ENCODE measurements around the gene GREM2. TPM values are rescaled to one million over a fixed set of nuclear protein-coding genes. Genes with fewer than 3 reads are reported as not detected.

The GREM2 gene
- total and polyA plus RNA-seq, 9 of the 15 experiments (the other 6 are each of a cell fraction or from before 2014, with no cell fraction given), result 0.01 to 0.07 (median 0.05) TPM; not detected in 5

- H3K27ac ChIP-seq (ENCODE audit: extremely low read depth, low read depth, low read length), result no peak overlapping the region
- BruUV-seq (replicated peaks), result no TSS peak
- 0% methylated on average over 1 of the region's 1 CpG for WGBS (ENCODE audit: insufficient coverage, low coverage, missing lambda C conversion rate)
- H3K9me1 ChIP-seq (ENCODE audit: control insufficient read depth, insufficient read depth, low read length), result no peaks in the 10 kb centered on the region
- no peaks in the 10 kb centered on the region for H3K4me1 ChIP-seq (replicated peaks in 1 of 2; ENCODE audit: control insufficient read depth in 2 of 2, insufficient read depth in 2 of 2, low read length in 2 of 2)
- H3K79me2 ChIP-seq (ENCODE audit: control insufficient read depth, insufficient read depth, low read length), result no peaks in the 10 kb centered on the region
- intact Hi-C loops (cut with micrococcal nuclease), result no loop called here
- no peaks in the 10 kb centered on the region for H3K27me3 ChIP-seq (ENCODE audit: control insufficient read depth in 2 of 2, insufficient read depth in 2 of 2, low read length in 2 of 2)
- no peak overlapping the region for H3K4me2 ChIP-seq (ENCODE audit: insufficient read depth, low read length)
- H3K9me3 ChIP-seq (replicated peaks; ENCODE audit: control insufficient read depth, insufficient read depth, low read depth, low read length), result no peaks in the 10 kb centered on the region
- CTCF ChIA-PET (ENCODE audit: low intra/inter-chr PET ratio), result no interaction called here
- no peak for FAIRE-seq
- POLR2A ChIA-PET, result no interaction called here
- H3K4me3 ChIP-seq, result no peak overlapping the region
- H2AFZ ChIP-seq (ENCODE audit: low read depth, low read length), result no peak overlapping the region
- no peak overlapping the region for H3K9ac ChIP-seq (ENCODE audit: insufficient read depth in 1 of 2, low read depth in 2 of 2, low read length in 2 of 2)
- no peak for ATAC-seq
- in situ Hi-C loops (cut with MboI), result no loop called here
- DNase-seq (ENCODE audit: extremely low read depth in 1 of 4, low spot score in 3 of 4), result no peak
- TF ChIP-seq ZNF12 (CRISPR knock-in tag; IDR thresholded peaks at IDR 0.05) (no peak), ZZZ3 (IDR thresholded peaks at IDR 0.05) (no peak), ZNF586 (CRISPR knock-in tag; conservative IDR thresholded peaks at IDR 0.05) (no peak), ZNF217 (CRISPR knock-in tag; IDR thresholded peaks at IDR 0.05) (no peak), CUX1 (CRISPR knock-in tag; IDR thresholded peaks at IDR 0.05) (no peak), ZNF232 (CRISPR knock-in tag; IDR thresholded peaks at IDR 0.05) (no peak), TCF3 (CRISPR knock-in tag; IDR thresholded peaks at IDR 0.05) (no peak), ZFP30 (CRISPR knock-in tag; IDR thresholded peaks at IDR 0.05; ENCODE audit: borderline replicate concordance) (no peak)
- TF ChIP-seq, protein P1, sequence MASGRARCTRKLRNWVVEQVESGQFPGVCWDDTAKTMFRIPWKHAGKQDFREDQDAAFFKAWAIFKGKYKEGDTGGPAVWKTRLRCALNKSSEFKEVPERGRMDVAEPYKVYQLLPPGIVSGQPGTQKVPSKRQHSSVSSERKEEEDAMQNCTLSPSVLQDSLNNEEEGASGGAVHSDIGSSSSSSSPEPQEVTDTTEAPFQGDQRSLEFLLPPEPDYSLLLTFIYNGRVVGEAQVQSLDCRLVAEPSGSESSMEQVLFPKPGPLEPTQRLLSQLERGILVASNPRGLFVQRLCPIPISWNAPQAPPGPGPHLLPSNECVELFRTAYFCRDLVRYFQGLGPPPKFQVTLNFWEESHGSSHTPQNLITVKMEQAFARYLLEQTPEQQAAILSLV (tag; IDR thresholded peaks at IDR 0.05), result no peak
- no peaks in the 10 kb centered on the region for H3K36me3 ChIP-seq (ENCODE audit: control insufficient read depth, insufficient read depth, low read length)
- no peaks in the 10 kb centered on the region for H4K20me1 ChIP-seq (replicated peaks; ENCODE audit: control insufficient read depth, insufficient read depth, low read length)
These were observed 108.4 kb downstream of the GREM2 start for GRCh38 chr1:240503558-240503957.

Data from K562 (cell line).